Ovary (tissue), 9 donors: ENCODE measurements around the gene TTC38. TPM values are rescaled to one million over a fixed set of nuclear protein-coding genes. Genes with fewer than 3 reads are reported as not detected.
"Not testable (repeated sequence)": the region's sequence is repeated elsewhere in the genome, so short reads cannot be mapped to it uniquely, and the experiment has no call there.

Experiments
- DNase-seq, 5 donors: peaks; one replicate each; pipeline ENCODE4 v3.0.0-alpha.2; 2019 to 2020
- H3K27ac ChIP-seq, 2 donors: fragments of 200-600 bp; one replicate each; pipeline versions ENCODE4 v1.5.1 to v1.8.0; 2019 to 2022
- H3K27me3 ChIP-seq: fragments of 200-600 bp; one replicate; pipeline ENCODE4 v1.8.0; 2022
- H3K36me3 ChIP-seq: fragments of 200-600 bp; sonication (generic); one replicate; pipeline ENCODE4 v1.5.1; 2019
- H3K4me1 ChIP-seq: one replicate; pipeline ENCODE4 v1.8.1; 2013; ENCODE audit warnings: mild to moderate bottlenecking, moderate library complexity; ENCODE audit not compliant: insufficient read depth
- H3K4me3 ChIP-seq: fragments of 200-600 bp; sonication (generic); one replicate; pipeline ENCODE4 v1.5.1; 2017
- H3K9me3 ChIP-seq, 2 donors: fragments of 200-600 bp in 1 of 2; sonication (generic) in 1 of 2; one replicate each; pipeline versions ENCODE4 v1.5.1 to v1.8.1; 2013 to 2019; ENCODE audit warnings: mild to moderate bottlenecking in 1 of 2, moderate library complexity in 1 of 2
- EP300 ChIP-seq: sonication (generic); formaldehyde crosslinking; IDR thresholded peaks from one replicate; pipeline ENCODE4 v1.6.1; 2017; ENCODE audit warnings: antibody characterized with exemption
- POLR2A ChIP-seq: fragments of 450-650 bp; IDR thresholded peaks from one replicate; pipeline ENCODE4 v1.6.1; 2017; ENCODE audit warnings: antibody characterized with exemption, mild to moderate bottlenecking, moderate library complexity
- WGBS, 3 donors: extraction: QIAGEN DNeasy Blood & Tissue Kit in 1 of 3; methylation state at CpG; one replicate each; pipeline versions ENCODE4 v1.1.5 to v1.1.7; 2013 to 2017; 5-methylcytosine and 5-hydroxymethylcytosine counted together
- intact Hi-C, 4 donors: fragments of 100-400 bp; cut with DNase I; formaldehyde crosslinking; loops; one replicate each; pipeline versions ENCODE4 v1.11.0 to v1.15.1; 2022 to 2023
- polyA plus RNA-seq, 2 donors: library from polyadenylated mRNA; stranded (reverse); fragments of 200-250 nt in 1 of 2; fragments of 350-450 nt in 1 of 2; fragmentation: Illumina TruSeq in 1 of 2; extraction: RNeasy Lipid Tissue Mini Kit (QIAGEN cat#74804) in 1 of 2; gene quantifications; one replicate each; pipeline ENCODE4 v1.2.3, GENCODE V29; 2013 to 2014
- total RNA-seq, 7 donors: library from RNA; depleted of rRNA in 2 of 7; stranded (reverse); fragments of >200 nt in 2 of 7; fragmentation: NEBNext Ultra II Directional in 3 of 7; extraction: Animal tissue kit (Norgen Biotek cat#: 25700) in 3 of 7; gene quantifications; one replicate each; pipeline versions ENCODE4 v1.1.0 to v1.2.4, GENCODE V29; 2016 to 2023
- TF ChIP-seq, protein P1 (sequence below), 3 donors: fragments of 450-650 bp in 2 of 3; fragments of 200-600 bp in 1 of 3; IDR thresholded peaks; one replicate each; pipeline versions ENCODE4 v1.5.1 to v1.8.0; 2016 to 2022; ENCODE audit warnings: antibody characterized with exemption in 3 of 3, mild to moderate bottlenecking in 1 of 3
- donor health status: DM: no; HTN: no; CAD: no; lungs with moderate emphysema.
- donor health status: DM: no; HTN: no; CAD: no.
- donor health status: Bipolar disorder and iron deficiency.
- donor health status: DM: yes; HTN: yes; CAD: no.
- donor health status: DM: no; HTN: no; CAD: no.
- donor health status: DM: yes; HTN: yes; CAD: no.

Gene TTC38
- total and polyA plus RNA-seq, 9 donors, result 27.3 to 58.3 (median 42.3) TPM

- DNase-seq, result no peak
- Histone ChIP-seq H3K27me3 (no peaks in the 10 kb centered on the region), H3K4me3 (no peak overlapping the region), H3K27ac (no peak overlapping the region), H3K4me1 (no peaks in the 10 kb centered on the region), H3K36me3 (no peaks in the 10 kb centered on the region), H3K9me3 (no peaks in the 10 kb centered on the region)
- WGBS, 3 donors, result 93 to 94% (median 93%) methylated on average over 23 of the region's 23 CpGs
- intact Hi-C loops, result no loop called here
- no peak for TF ChIP-seq POLR2A
- TF ChIP-seq, protein P1, sequence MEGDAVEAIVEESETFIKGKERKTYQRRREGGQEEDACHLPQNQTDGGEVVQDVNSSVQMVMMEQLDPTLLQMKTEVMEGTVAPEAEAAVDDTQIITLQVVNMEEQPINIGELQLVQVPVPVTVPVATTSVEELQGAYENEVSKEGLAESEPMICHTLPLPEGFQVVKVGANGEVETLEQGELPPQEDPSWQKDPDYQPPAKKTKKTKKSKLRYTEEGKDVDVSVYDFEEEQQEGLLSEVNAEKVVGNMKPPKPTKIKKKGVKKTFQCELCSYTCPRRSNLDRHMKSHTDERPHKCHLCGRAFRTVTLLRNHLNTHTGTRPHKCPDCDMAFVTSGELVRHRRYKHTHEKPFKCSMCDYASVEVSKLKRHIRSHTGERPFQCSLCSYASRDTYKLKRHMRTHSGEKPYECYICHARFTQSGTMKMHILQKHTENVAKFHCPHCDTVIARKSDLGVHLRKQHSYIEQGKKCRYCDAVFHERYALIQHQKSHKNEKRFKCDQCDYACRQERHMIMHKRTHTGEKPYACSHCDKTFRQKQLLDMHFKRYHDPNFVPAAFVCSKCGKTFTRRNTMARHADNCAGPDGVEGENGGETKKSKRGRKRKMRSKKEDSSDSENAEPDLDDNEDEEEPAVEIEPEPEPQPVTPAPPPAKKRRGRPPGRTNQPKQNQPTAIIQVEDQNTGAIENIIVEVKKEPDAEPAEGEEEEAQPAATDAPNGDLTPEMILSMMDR (IDR thresholded peaks at IDR 0.05), result no peak
- no peak for TF ChIP-seq EP300
Observed at GRCh38 chr22:46308283-46308988, 40.6 kb downstream of the TTC38 start.

- Histone ChIP-seq H3K4me3 (no peak overlapping the region), H3K36me3 (no peaks in the 10 kb centered on the region), H3K4me1 (no peaks in the 10 kb centered on the region), H3K9me3 (no peaks in the 10 kb centered on the region), H3K27ac (no peak overlapping the region), H3K27me3 (no peaks in the 10 kb centered on the region)
- intact Hi-C loops, result loop anchor here in 3 of 4 donors (5.0 to 10.0 kb wide), 3 partner anchors 187 to 315 kb away; no protein-coding TSS in a partner anchor
- TF ChIP-seq, protein P1 (IDR thresholded peaks at IDR 0.05), result no peak
- TF ChIP-seq POLR2A (no peak), EP300 (no peak)
- 93 to 95% (median 94%) methylated on average over 15 of the region's 15 CpGs for WGBS, 3 donors
- no peak for DNase-seq
Observed at GRCh38 chr22:46309526-46310085, 41.8 kb downstream of the TTC38 start.

- no peak for DNase-seq
- no peaks in the 10 kb centered on the region for H3K27me3 ChIP-seq
- H3K4me1 ChIP-seq, result no peaks in the 10 kb centered on the region
- no peaks in the 10 kb centered on the region for H3K36me3 ChIP-seq
- no peaks in the 10 kb centered on the region for H3K9me3 ChIP-seq
- 96 to 97% (median 97%) methylated on average over 8 of the region's 8 CpGs for WGBS, 3 donors
- TF ChIP-seq, protein P1 (IDR thresholded peaks at IDR 0.05), result no peak
- TF ChIP-seq POLR2A (no peak), EP300 (no peak)
- no peak overlapping the region for H3K27ac ChIP-seq
- H3K4me3 ChIP-seq, result no peak overlapping the region
- intact Hi-C loops, result loop anchor here in 3 of 4 donors (5.0 to 10.0 kb wide), 3 partner anchors 190 to 317 kb away; no protein-coding TSS in a partner anchor
Observed at GRCh38 chr22:46312056-46312455, 44.2 kb downstream of the TTC38 start.

DNA sequence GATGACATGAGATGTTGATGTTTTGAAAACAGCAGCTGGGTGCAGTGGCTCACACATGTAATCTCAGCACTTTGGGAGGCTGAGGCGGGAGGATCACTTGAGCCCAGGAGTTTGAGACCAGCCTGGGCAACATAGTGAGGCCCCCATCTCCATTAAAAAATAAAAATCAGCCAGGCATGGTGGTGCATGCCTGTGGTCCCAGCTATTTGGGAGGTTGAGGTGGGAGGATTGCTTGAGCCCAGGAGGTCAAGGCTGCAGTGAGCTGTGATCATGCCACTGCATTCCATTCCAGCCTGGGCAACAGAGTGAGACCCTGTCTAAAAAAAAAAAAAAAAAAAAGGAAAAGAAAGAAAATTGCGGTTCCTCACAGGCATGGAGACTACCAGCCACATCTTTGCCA lies 45.0 kb downstream of the TTC38 start:
- H3K27me3 ChIP-seq, H3K4me3 ChIP-seq, H3K9me3 ChIP-seq, H3K27ac ChIP-seq, H3K4me1 ChIP-seq, DNase-seq, H3K36me3 ChIP-seq: not testable (repeated sequence)
- WGBS, 3 donors, result 91 to 96% (median 94%) methylated on average over 2 of the region's 2 CpGs
- intact Hi-C loops, result loop anchor here in 3 of 4 donors (5.0 to 10.0 kb wide), 3 partner anchors 191 to 318 kb away; no protein-coding TSS in a partner anchor

- no peak overlapping the region for H3K27ac ChIP-seq
- no peaks in the 10 kb centered on the region for H3K9me3 ChIP-seq
- no peak for TF ChIP-seq EP300
- TF ChIP-seq POLR2A, result no peak
- TF ChIP-seq, protein P1 (IDR thresholded peaks at IDR 0.05), result no peak
- H3K4me1 ChIP-seq, result no peaks in the 10 kb centered on the region
- no peaks in the 10 kb centered on the region for H3K27me3 ChIP-seq
- intact Hi-C loops, result loop anchor here (2.0 to 10.0 kb wide), 2 partner anchors 193 to 321 kb away; no protein-coding TSS in a partner anchor
- DNase-seq, result no peak
- H3K36me3 ChIP-seq, result no peaks in the 10 kb centered on the region
- H3K4me3 ChIP-seq, result no peak overlapping the region
- 89 to 95% (median 94%) methylated on average over 12 of the region's 12 CpGs for WGBS, 3 donors
Observed at GRCh38 chr22:46315976-46316375, 48.2 kb downstream of the TTC38 start.
